ENCODE measurements around the gene LRRC59.

The LRRC59 gene

GRCh38 chr17:50360486-50361115 lies 36.7 kb downstream of the LRRC59 start:
- DNase-seq = no peak

- no peak for DNase-seq
Measured at GRCh38 chr17:50359998-50360461, 37.3 kb downstream of the LRRC59 start.

- no peak for DNase-seq
Measured at GRCh38 chr17:50359005-50359699, 38.2 kb downstream of the LRRC59 start.

- no peak for DNase-seq
Measured at GRCh38 chr17:50358177-50358576, 39.1 kb downstream of the LRRC59 start.

GRCh38 chr17:50356892-50357510 lies 40.3 kb downstream of the LRRC59 start:
- DNase-seq = no peak

- DNase-seq = no peak
Measured at GRCh38 chr17:50356418-50356817, 40.9 kb downstream of the LRRC59 start.

- DNase-seq = no peak
Measured at GRCh38 chr17:50355701-50356341, 41.5 kb downstream of the LRRC59 start.

- no peak for DNase-seq
Measured at GRCh38 chr17:50355336-50355700, 42.0 kb downstream of the LRRC59 start.

- no peak for DNase-seq
Measured at GRCh38 chr17:50354776-50355175, 42.5 kb downstream of the LRRC59 start.

GRCh38 chr17:50354198-50354597 lies 43.1 kb downstream of the LRRC59 start:
- DNase-seq = no peak

- no peak for DNase-seq
Measured at GRCh38 chr17:50353600-50354195, 43.6 kb downstream of the LRRC59 start.

GRCh38 chr17:50352693-50353599 lies 44.4 kb downstream of the LRRC59 start:
- no peak for DNase-seq

- DNase-seq = no peak
Measured at GRCh38 chr17:50352072-50352692, 45.1 kb downstream of the LRRC59 start.

- no peak for DNase-seq
Measured at GRCh38 chr17:50350733-50351132, 46.6 kb downstream of the LRRC59 start.

- DNase-seq = no peak
Measured at GRCh38 chr17:50349243-50349600, 48.1 kb downstream of the LRRC59 start.

GRCh38 chr17:50348522-50349242 lies 48.6 kb downstream of the LRRC59 start:
- DNase-seq = no peak

- no peak for DNase-seq
Measured at GRCh38 chr17:50347894-50348291, 49.4 kb downstream of the LRRC59 start.

GRCh38 chr17:50347117-50347893 lies 50.0 kb downstream of the LRRC59 start:
- no peak for DNase-seq

GRCh38 chr17:50346313-50347116 lies 50.8 kb downstream of the LRRC59 start:
- DNase-seq = no peak
